IPS-18a (cell line): ENCODE data around the gene AVP.
"Not testable (repeated sequence)": the region's sequence is repeated elsewhere in the genome, so short reads cannot be mapped to it uniquely, and the experiment has no call there.

Source experiments
- H3K27ac ChIP-seq: one replicate; pipeline ENCODE4 v1.5.1; 2013; ENCODE audit warnings: low read length
- H3K27me3 ChIP-seq: one replicate; pipeline ENCODE4 v1.6.1; 2013; ENCODE audit warnings: mild to moderate bottlenecking, low read length; ENCODE audit not compliant: control insufficient read depth, insufficient read depth
- H3K36me3 ChIP-seq: one replicate; pipeline ENCODE4 v1.6.1; 2013; ENCODE audit warnings: low read depth, low read length; ENCODE audit not compliant: control insufficient read depth
- H3K4me1 ChIP-seq: one replicate; pipeline ENCODE4 v1.6.1; 2013; ENCODE audit warnings: low read depth, low read length; ENCODE audit not compliant: control insufficient read depth
- H3K4me3 ChIP-seq: one replicate; pipeline ENCODE4 v1.5.1; 2013; ENCODE audit warnings: low read length
- H3K9ac ChIP-seq: one replicate; pipeline ENCODE4 v1.6.1; 2013; ENCODE audit warnings: mild to moderate bottlenecking, low read length, moderate library complexity
- H3K9me3 ChIP-seq: one replicate; pipeline ENCODE4 v1.6.1; 2013; ENCODE audit warnings: low read depth, low read length; ENCODE audit not compliant: control insufficient read depth

The AVP gene, protein sequence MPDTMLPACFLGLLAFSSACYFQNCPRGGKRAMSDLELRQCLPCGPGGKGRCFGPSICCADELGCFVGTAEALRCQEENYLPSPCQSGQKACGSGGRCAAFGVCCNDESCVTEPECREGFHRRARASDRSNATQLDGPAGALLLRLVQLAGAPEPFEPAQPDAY

GRCh38 chr20:3084283-3084985, at the start of gene AVP:
TSS of gene AVP (minus strand) at chr20:3084724. CDS start at chr20:3084674, 50 bp downstream.
- no peak within 1 kb of the TSS for H3K27ac ChIP-seq
- H3K27me3 ChIP-seq: peaks cover 39% of the 10 kb centered on the region
- H3K36me3 ChIP-seq: no peaks in the 10 kb centered on the region
- no peak within 1 kb of the TSS for H3K4me3 ChIP-seq
- no peaks in the 10 kb centered on the region for H3K4me1 ChIP-seq
- no peak within 1 kb of the TSS for H3K9ac ChIP-seq
- no peaks in the 10 kb centered on the region for H3K9me3 ChIP-seq

DNA sequence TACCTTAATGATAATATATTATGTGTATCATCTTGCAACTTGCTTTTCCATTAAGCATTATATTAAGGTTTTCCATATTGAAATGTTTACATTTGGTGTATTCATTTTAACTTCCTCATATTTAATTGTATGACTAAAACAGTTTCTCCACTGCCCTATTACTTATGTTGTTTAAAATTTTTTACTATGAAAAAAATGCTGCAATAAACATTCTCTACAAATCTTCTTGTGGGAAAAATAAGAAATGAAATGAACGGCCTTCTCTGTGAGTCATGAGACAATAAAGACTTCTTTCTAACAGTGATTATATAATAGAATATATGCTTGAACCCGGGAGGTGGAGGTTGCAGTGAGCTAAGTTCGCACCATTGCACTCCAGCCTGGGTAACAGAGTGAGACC, 49.6 kb upstream of the AVP start:
- H3K27ac ChIP-seq: no peak overlapping the region
- no peaks in the 10 kb centered on the region for H3K9me3 ChIP-seq
- no peak overlapping the region for H3K4me3 ChIP-seq
- no peaks in the 10 kb centered on the region for H3K27me3 ChIP-seq
- no peaks in the 10 kb centered on the region for H3K4me1 ChIP-seq
- H3K9ac ChIP-seq: no peak overlapping the region
- no peaks in the 10 kb centered on the region for H3K36me3 ChIP-seq

DNA sequence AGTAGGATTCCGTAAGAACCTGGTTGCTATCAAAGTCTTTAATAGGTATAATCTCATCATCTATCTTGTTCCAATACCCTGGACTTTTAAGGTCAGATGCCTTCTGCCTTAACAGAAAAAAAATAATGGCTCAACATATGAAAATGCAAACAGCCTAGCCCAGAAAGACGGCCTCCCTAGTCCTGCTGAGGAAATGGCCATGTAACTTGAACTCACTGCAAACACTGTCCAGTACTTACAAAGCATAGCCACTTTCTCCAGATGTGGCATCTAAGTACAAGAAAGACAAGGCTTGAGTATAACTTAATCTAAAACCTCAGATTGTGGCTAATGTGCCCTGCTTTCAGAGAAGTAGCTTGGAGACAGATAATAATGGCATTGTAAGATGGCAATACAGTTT, 48.6 kb upstream of the AVP start:
- Histone ChIP-seq H3K27me3 (no peaks in the 10 kb centered on the region), H3K4me3 (no peak overlapping the region), H3K27ac (no peak overlapping the region), H3K4me1 (no peaks in the 10 kb centered on the region), H3K36me3 (no peaks in the 10 kb centered on the region), H3K9me3 (no peaks in the 10 kb centered on the region), H3K9ac (no peak overlapping the region)

GRCh38 chr20:3130051-3130600, 45.6 kb upstream of the AVP start:
- Histone ChIP-seq H3K9me3 (no peaks in the 10 kb centered on the region), H3K4me1 (no peaks in the 10 kb centered on the region), H3K36me3 (no peaks in the 10 kb centered on the region), H3K9ac (no peak overlapping the region), H3K27me3 (no peaks in the 10 kb centered on the region), H3K27ac (no peak overlapping the region), H3K4me3 (no peak overlapping the region)

DNA sequence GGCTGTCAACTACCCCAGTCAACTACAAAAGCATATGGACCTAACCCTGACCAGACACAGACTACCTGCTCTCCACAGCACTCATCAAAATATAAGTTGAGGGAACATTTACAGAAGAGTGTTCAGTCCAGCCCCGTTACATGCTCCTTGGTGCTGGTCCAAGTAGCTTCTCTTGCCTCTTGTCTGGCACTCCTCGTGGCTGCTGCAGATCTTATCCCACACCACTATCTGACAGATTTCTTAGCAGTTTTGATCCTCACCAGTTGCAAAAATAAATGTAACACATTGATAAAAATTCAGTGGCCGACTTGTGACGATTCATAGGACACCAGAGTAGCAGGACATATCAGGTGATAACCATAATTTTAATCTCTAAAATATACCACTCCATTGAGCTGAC, 44.6 kb upstream of the AVP start:
- Histone ChIP-seq H3K4me1 (no peaks in the 10 kb centered on the region), H3K9me3 (no peaks in the 10 kb centered on the region), H3K27me3 (no peaks in the 10 kb centered on the region), H3K4me3 (no peak overlapping the region), H3K27ac (no peak overlapping the region), H3K9ac (no peak overlapping the region), H3K36me3 (no peaks in the 10 kb centered on the region)

- Histone ChIP-seq H3K9me3 (no peaks in the 10 kb centered on the region), H3K27me3 (no peaks in the 10 kb centered on the region), H3K36me3 (no peaks in the 10 kb centered on the region), H3K4me1 (no peaks in the 10 kb centered on the region), H3K27ac (no peak overlapping the region), H3K9ac (no peak overlapping the region), H3K4me3 (no peak overlapping the region)
Measured at GRCh38 chr20:3128275-3128984, 43.9 kb upstream of the AVP start.

GRCh38 chr20:3126527-3126859, 42.0 kb upstream of the AVP start:
- H3K36me3 ChIP-seq: peaks cover 8% of the 10 kb centered on the region
- no peak overlapping the region for H3K4me3 ChIP-seq
- H3K27me3 ChIP-seq: no peaks in the 10 kb centered on the region
- no peak overlapping the region for H3K9ac ChIP-seq
- no peak overlapping the region for H3K27ac ChIP-seq
- peaks cover 4% of the 10 kb centered on the region for H3K9me3 ChIP-seq
- H3K4me1 ChIP-seq: no peaks in the 10 kb centered on the region

- not testable (repeated sequence) for H3K27ac ChIP-seq, H3K4me3 ChIP-seq, H3K4me1 ChIP-seq, H3K36me3 ChIP-seq, H3K27me3 ChIP-seq, H3K9me3 ChIP-seq, H3K9ac ChIP-seq
Measured at GRCh38 chr20:3125776-3126526, 41.4 kb upstream of the AVP start.

GRCh38 chr20:3124773-3125560, 40.4 kb upstream of the AVP start:
- H3K36me3 ChIP-seq, H3K27ac ChIP-seq, H3K27me3 ChIP-seq, H3K9me3 ChIP-seq, H3K9ac ChIP-seq, H3K4me1 ChIP-seq, H3K4me3 ChIP-seq: not testable (repeated sequence)

DNA sequence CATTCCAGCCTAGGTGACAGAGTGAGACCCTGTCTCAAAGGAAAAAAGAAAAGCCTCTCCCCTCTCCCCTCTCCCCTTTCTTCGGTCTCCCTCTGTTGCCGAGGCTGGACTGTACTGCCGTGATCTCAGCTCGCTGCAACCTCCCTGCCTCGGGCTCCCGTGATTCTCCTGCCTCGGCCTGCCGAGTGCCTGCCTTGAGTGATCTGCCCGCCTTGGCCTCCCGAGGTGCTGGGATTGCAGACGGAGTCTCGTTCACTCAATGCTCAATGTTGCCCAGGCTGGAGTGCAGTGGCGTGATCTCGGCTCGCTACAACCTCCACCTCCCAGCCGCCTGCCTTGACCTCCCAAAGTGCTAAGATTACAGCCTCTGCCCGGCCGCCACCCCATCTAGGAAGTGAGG, 39.6 kb upstream of the AVP start:
- H3K9me3 ChIP-seq, H3K4me3 ChIP-seq, H3K27me3 ChIP-seq, H3K36me3 ChIP-seq, H3K4me1 ChIP-seq, H3K27ac ChIP-seq, H3K9ac ChIP-seq: not testable (repeated sequence)

DNA sequence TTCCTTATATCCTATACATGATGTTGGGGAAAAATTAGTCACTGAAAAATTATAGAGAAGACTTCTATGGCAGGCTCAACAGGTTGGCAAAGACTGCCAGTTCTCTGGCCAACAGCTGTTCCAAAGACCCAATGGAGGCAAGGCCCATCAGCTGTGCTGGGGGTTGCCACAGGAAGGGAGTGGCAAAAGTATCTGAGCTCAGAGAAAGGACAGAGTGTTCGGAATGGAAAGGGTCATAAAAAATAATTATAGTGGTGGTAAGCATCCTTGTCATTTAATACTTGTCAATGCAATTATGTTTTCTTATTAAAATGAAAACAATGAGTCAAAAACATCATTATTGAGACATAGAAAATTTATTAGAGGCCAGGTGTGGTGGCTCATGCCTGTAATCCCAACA, 39.0 kb upstream of the AVP start:
- Histone ChIP-seq H3K27me3 (no peaks in the 10 kb centered on the region), H3K4me3 (no peak overlapping the region), H3K9ac (no peak overlapping the region), H3K36me3 (peaks cover 8% of the 10 kb centered on the region), H3K9me3 (peaks cover 4% of the 10 kb centered on the region), H3K27ac (no peak overlapping the region), H3K4me1 (no peaks in the 10 kb centered on the region)
